Activated T-cell treated with anti-CD3 and anti-CD28 coated beads, Interleukin-2, amount 50 U/mL, for 1 hour (primary cell): ENCODE data around the gene CCT3.
"Not testable (repeated sequence)": the region's sequence is repeated elsewhere in the genome, so short reads cannot be mapped to it uniquely, and the experiment has no call there.

Experiments used
- DNase-seq: peaks from one replicate; pipeline ENCODE4 v3.0.0-alpha.2; 2020

The CCT3 gene

DNA sequence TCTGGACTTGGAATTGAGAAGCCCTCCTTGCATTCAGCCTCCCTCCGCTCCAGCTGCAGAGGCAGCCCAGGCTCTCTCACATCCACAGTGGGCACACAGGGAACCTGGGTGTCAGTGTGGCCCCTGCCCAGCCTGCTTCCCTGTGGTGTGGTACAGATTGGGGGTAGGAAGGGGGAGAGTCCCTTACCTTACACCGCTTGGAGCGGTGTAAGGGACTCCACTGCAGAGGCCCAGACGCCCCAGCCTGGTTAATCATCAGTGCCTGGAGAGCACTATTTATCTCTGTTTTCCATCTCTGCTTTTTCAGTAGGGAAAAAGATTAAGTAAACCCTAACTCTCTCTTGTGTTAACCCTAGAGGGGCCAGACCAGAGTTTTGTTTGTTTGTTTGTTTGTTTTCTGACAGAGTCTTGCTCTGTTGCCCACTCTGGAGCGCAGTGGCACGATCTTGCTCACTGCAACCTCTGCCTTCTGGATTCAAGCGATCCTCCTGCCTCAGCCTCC is 30.1 kb upstream of the CCT3 start:
- DNase-seq: no peak

DNA sequence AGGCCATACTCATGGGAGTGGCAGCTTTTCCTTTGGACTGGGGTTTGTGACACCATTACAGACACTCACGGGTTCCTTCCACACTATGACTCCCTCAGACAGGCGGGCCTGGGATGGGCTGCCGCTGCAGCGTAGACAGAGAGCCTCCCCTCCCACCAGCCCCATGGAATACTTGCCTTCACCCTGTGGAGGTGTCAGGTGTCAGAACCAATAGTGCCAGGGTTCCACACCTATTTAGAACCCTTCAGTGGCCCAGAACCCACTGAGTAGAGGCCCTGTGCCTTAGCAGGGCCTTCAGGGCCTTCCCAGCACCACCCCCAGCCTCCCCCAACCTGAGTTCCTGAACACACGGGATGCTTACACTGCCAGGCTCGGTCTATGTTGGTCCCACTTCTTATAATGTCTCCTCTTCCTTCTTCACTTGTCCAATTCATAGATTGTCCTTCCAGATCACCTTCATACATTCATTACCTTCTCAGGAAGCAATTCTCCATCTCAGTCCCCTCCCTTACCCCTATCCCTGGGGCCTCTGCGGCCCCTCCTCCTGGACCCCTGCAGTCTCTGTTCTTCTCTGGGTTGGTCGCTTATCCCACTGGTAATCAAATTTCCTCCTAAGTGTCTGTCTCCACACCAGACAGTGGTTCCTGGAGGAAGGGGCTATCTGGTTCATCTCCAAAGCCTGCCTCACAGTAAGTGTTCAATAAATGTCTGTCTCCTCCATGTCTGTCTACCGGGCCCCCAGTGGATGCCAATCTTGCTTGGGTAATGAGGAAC is 29.5 kb upstream of the CCT3 start:
- no peak for DNase-seq

DNA sequence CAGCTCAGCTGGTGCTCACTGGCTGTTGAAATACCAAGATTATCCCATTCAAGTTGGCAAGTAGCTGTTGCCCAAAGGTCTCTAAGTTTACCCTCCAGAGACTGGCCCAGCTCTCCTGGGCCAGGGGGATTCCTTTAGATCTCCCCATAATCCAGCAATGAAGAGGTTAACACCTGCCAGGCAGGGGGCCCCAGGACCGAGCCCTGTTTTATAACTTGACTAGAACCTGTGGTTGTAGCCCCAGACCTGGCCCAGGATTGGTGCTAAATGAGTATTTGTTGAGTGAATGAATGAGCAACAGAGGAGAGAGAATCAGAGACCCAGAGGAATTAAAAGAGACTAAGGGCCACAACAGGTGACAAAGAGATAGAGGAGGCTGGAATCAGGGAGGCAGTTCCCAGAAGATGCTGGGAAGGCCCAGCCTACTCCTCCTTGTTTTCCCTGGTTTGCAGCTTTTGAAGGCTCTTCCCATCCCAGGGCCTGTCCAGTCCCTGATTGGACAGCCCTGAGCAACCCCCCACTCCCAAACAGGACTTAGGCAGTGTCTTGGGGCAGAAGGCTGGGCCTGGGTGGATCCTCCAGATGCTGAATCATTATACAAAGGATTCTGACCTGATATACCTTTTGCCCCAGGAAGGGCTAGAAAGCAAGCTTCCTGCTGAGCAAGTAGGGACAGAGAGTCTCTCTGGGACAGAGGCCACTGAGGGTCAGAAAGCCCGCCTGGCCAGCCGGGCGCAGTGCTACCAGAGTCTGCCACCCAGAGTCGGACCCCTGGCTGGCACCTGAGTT is 28.5 kb upstream of the CCT3 start:
- no peak for DNase-seq

DNA sequence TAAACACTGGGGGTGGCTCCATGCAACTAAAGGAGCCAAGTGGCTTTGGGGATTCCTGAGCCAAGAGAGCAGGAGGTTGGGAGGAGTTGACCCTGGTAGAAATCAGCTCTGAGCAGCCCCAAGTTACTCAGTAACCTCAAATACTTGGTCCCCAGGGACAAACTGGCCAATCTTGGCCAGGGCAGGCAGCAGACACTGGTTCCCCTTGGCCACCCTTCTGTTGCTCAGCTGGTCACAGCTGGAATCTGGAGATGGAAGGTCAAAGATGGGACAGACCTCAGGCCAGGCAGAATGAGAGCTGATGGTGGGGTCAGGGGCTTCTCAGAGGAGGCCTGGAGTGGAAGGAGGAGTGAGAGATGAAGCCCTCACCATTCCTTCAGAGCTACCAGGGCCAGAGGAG is 27.7 kb upstream of the CCT3 start:
- DNase-seq: no peak

DNA sequence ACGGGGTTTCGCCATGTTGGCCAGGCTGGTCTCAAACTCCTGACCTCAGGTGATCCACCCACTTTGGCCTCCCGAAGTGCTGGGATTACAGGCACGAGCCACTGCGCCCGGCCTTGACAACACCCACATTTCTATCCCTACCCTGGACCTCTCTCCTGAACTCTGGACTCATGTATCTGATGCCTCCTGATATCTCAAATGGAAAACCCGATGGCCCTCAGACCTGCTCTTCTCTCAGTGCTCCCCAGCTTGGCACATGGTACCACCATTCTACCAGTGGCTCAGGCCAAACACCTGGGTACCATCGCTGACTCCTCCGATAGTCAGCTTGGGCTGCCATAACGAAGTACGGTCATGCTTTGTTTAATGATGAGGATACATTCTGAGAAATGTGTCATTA is 22.4 kb upstream of the CCT3 start:
- no peak for DNase-seq

DNA sequence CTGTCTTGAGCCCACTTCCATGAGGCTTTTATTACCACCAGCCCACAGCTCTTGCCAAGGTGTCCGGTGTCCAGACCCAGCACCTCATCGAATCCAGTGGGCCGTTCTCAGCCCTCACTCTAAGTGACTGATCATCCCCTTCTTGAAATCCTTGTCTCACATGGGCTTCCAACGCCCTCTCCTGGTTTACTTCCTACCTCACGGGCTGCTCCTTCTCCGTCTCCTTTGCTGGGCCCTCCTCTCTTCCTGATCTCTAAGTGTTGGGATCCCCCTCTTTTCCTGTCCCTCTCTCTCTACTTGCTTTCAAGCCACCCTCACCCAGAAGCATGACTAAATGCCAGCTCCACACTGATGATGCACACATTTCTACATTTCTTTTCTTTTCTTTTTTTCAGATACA is 21.9 kb upstream of the CCT3 start:
- DNase-seq: no peak

DNA sequence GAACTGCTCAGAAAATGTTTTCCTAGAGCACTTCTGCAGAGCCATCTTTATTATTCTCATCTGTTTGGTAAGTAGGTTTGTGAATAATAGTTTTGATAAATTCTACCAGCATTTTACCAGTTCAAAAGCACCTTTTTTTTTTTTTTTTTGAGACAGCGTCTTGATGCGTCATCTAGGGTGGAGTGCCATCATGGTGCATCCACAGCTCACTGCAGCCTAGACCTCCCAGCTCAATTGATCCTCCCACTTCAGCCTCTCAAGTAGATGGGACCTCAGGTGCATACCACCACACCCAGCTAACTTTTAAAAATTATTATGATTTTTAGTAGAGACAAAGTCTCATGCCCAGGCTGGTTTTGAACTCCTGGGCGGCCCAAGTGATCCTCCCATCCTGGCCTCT is 21.2 kb upstream of the CCT3 start:
- DNase-seq: no peak

DNA sequence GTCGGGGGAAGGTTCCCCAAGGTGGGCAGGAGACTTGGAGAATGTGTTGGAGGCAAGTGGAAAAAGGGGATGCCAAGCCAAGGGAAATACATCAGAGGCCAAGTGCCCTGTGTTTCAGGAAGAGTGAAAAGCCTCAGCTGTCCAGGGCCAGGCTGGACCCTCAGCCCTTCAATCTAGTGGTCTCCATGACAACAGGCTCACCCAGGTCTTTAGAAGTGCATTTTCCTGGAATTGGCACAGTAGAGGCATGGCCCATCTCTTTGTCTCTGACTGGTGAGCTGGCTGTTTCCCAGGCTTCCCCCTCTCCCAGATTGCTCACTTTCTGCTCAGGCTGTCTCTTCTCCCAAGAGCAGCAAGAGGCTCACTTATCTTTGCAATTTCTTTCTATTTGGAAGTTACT is 20.5 kb upstream of the CCT3 start:
- no peak for DNase-seq

DNA sequence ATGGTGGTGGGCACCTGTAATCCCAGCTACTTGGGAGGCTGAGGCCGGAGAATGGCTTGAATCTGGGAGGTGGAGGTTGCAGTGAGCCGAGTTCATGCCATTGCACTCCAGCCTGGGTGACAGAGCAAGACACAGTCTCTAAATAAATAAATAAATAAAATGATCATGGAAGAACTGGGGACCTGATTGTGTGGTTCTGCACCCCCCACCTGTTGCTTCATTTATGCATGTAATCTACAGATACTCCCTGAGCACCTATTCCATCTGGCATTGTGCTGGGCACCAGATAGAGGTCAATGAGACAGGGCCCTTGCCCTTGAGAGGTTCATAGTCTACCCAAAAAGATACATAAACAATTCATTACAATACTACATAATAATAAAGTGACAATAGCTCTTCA is 19.9 kb upstream of the CCT3 start:
- DNase-seq: no peak

DNA sequence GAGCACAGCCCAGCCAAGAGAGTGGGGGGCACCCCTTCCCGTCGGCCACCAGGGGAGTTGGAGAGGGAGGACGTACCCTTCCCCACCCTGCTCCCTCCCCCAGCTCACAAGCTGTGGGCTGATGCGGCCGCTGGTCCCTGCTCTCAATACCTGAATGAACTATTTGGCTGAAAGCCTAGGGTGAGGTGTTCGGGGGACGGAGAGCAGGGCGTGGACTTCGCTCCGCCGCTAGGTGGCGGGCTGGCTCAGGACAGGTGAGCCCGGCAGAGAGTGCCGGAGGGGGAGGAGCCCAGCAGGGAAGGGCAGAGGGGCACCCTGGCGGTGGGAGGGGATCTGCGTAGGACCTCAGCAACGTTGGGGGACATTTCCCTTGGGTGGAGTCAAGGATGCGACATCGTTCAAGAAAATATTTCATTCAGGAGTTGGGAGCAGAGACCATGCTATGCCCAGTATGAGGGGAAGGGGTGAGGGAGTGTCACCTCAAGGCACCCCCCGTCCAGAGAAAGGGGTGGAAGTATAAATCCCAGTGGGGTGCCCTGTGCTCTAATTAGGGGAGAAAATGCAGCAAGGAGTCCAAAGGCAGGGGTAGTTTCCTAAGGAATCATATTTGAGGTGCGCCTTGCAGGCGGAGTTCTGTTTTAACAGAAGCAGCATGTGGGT is 18.9 kb upstream of the CCT3 start:
- peak; percentile 73 for DNase-seq

DNA sequence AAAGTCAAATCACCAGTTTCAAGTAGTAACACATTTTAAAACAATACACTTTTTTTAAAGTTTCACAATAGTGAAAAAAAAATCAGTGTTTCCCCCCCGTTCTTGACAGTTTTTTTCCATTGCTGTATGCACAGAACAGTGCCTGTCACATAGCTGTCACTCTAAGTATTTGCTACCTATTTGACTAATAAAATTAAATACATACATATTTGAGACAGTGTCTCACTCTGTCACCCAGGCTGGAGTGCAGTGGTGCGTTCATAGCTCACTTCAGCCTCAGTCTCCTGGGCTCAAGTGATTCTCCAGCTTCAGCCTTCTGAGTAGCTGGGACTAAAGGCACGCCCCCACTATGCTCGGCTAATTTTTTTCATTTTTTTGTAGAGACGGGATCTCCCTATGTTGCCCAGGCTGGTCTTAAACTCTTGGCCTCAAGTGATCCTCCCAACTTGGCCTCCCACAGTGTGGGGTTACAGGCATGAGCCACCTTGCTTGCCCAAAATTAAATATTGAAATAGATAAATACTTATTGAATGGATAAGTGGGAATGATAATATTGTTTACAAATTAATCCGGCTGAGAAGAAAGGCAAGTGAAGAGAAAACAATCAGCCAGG is 18.3 kb upstream of the CCT3 start:
- no peak for DNase-seq

DNA sequence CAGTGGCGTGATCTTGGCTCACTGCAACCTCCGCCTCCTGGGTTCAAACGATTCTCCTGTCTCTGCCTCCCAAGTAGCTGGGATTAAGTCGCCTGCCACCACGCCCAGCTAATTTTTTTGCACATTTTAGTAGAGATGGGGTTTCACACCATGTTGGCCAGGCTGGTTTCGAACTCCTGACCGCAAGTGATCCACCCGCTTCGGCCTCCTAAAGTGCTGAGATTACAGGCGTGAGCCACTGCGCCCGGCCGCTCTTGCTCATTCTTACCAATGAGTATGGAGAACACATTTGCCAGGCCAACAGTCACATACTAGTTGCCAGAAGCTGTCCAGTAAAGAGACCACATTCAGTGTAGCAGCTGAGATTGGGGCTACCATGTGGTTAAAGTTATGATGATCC is 14.4 kb upstream of the CCT3 start:
- not testable (repeated sequence) for DNase-seq

DNA sequence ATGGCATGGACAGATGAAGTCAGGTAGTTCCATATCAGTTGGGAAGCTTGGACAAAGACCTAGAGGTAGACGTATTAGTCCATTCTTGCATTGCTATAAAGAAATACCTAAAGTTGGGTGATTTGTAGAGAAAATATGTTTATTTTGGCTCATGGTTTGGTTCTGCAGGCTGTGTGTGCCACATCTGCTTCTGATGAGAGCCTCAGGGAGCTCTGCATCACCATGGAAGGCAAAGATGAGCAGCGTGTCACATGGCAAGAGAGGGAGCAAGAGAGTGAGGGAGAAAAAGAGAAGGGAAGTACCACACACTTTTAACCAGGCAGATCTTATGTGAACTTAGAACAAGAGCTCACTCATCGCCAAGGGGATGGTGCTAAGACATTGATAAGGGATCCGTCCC is 9.2 kb upstream of the CCT3 start:
- no peak for DNase-seq

DNA sequence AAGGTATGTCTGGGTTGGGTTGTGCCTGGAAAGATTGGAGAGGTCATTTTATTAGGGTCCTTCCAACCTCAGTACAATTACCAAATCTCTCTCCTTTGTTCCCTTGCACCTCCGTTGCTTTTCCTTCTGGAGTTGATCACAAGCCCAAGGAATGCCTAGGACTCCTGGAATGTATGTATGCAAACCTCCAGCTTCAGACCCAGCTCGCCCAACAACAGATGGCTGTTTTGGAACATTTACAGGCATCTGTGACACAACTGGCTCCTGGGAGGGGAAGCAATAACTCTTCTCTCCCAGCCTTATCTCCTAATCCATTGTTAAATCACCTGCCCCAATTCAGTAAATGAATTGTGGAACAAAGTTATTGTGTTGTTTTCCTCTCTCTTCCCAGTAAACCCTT is 8.5 kb upstream of the CCT3 start:
- DNase-seq: no peak

DNA sequence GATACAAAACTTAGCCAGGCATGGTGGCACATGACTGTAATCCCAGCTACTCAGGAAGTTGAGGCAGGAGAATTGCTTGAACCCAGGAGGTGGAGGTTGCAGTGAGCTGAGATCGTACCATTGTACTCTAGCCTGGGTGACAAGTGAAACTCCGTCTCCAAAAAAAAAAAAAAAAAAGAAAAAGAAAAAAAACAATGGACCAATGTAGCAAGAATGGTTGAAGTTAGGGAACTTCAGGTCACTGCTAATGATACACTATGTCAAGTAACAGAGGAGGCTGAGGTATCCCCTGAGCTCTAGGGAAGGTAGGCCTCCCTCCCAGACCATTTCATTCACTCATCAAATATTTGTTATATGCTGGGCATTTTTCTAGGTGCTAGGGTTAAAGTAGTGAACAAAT is 7.9 kb upstream of the CCT3 start:
- DNase-seq: not testable (repeated sequence)

DNA sequence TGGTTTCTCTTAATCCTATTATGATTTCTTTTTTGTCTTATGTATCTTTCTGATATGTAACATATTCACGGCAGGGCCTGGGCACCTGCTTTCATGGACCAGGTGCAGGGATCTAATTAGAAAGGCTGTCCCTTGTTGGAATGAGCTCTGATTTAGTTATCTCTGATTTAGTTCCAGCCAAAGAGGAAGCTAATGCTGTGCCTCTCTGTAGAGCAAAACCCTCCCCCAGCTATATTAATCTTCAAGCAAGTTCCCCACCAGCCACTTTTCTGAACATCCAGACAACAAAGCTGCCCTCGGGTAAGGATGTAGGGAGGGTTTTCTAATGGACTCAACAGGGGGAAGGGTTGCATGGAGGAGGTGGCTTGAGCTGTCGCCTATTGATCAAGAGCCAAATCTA is 6.3 kb upstream of the CCT3 start:
- no peak for DNase-seq

DNA sequence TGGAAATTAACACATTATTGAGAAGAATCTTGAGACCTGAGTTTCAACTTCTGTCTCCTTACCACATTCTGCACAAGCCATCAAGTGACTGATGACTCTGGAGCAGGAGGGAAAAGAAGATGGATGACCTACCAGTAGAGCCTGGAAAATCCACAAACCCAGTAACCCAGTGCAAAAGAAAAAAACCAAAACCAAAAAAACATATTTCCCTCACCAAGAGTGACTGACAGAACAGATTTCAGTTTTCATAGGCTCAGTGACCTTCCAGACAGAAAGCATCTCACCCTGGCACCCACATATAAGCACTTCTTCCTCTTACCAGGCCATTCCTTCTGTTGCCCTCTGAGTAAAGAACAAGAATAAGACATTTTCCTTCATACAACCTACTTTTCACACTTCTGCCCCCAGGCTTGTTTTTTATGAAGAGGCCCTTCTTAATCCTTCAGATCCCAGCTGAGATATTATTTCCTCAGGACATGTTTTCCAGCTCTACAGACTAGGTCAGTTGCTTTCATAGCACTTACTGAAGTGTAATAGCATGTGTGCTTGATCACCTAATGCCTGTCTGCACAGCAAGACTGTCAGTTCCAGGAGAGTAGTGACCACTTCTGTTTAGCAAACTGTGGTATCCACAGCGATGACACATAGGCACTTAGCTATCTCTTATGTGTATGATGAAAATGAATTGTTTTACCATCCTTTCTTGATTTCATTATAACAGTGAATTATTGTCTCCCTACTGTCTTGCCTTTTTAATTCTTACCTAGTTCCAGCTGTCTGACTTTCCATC is 4.3 kb upstream of the CCT3 start:
- no peak for DNase-seq

DNA sequence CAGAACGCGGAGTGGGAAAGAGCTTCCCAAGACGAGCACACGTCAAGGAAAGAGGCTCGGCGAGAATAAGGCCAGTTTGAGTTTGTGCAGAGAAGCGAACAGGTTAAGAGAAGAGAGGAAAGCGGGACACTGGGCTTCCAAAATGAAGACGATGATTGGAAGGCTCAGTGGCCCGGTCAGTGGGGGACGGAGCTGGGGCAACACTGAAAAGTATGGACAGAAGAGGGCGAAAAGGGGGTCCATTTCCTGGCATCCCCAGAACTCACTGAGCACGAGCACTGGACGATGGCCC is 258 bp downstream of the CCT3 start:
- DNase-seq: no peak

DNA sequence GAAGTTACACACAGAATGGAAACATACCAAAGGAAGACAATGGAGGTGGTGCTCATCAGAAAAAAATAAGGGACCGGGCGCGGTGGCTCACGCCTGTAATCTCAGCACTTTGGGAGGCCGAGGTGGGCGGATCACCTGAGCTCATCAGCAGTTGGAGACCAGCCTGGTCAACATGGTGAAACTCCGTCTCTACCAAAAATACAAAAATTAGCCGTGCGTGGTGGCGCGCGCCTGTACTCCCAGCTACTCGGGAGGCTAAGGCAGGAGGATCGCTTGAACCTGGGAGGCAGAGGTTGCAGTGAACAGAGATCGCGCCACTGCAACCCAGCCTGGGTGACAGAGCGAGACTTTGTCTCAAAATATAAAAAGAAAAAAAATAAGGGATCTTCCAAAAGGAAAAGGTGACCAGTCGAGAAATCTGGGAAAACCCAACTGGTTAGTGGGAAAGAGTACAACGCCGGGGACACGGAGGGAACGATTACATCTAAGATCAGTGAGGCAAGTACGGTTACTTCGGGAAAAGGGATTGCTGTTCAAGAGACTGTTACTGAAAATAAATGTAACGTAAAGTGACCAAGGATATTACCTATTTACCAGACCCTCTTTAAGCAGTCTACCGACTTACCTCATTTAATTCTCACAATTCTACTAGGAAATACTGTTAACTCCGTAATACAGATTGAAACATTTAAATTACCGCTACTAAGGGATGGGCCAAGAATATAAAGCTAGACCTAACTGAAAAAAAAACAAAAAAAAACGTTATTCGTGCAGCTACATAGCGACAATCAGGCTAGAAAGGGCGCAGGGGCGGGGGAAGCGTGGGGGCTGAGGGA is 822 bp downstream of the CCT3 start:
- no peak for DNase-seq

DNA sequence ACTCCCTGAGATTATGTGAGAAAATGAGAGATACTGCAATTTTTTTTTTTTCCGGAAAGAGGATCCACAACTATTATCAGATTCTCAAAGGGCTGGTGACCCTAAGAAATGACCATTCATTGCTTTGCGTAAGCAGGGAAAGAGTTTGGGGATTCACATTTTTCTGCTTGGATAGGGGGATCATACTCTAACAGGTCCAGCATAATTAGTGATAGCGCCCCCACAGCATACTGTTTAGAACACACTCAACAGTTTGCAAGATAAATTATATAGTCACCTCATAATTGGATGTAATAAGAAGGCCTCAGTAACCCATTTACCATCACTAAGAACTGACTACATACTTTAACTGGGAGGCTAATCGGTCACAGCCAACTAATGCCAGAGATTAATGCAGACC is 1.9 kb downstream of the CCT3 start:
- no peak for DNase-seq

DNA sequence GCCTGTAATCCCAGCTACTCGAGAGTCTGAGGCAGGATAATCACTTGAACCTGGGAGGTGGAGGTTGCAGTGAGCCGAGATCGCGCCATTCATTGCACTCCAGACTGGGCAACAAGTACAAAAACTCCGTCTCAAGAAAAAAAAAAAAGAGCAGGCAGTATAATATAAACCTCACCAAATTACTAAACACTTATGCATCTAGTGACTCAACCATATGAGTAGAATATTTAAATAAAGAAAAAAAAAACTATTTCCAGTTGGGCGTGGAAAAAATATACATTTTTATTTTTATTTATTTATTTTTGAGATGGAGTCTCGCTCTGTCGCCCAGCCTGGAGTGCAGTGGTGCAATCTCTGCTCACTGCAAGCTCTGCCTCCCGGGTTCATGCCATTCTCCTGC is 14.9 kb downstream of the CCT3 start:
- not testable (repeated sequence) for DNase-seq

DNA sequence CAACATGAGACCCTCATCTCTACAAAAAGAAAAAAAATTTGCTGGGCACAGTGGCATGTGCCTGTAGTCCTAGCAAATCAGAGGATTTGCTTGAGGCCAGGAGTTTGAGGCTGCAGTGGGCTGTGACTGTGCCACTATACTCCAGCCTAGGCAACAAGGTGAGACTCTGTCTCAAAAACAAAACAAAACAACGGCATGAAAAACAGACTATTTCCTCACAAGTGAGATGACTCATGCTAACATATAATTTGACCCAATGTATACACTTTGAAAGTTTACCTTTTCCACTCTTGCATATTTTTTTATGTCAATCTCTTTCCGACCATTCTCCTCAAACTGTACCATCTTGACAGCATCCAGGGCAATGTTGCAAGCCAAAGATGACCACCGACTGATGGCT is 17.5 kb downstream of the CCT3 start:
- no peak for DNase-seq
